IPS DF 19.7 (cell line): ENCODE data around the gene DHDH.

Experiments used
- DNase-seq: peaks from one replicate; pipeline ENCODE4 v3.0.0-alpha.2; 2013; ENCODE audit warnings: low read depth, low spot score

Gene DHDH

DNA sequence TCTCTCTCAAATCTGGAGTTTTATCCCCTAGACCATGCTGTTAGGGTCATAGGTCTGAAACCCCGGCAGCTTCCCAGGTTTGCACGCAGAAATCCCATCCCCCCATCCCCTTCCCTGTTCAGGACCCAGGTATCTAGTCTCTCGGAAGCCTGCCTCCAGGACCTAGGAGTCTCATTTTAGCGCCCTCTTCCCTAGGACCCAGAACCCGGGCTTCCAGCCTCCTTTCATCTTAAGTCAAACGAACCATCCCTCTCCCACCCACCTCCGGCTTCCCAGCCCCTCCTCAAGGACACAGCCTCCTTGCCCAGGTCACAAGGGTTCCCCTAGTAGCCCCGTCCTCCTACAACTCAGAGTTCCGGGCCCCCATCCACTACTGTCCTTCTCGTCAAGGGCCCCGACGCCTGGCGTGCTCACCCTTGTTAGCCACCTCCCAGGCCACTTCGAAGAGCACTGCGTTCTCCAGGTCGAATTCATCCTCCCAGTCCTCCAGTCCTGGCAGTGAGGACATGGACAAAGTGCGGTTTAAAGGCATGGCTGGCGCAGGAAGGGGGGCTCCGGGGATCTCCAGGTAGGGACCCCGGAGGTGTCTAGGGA is 59.2 kb downstream of the DHDH start:
- DNase-seq: no peak

DNA sequence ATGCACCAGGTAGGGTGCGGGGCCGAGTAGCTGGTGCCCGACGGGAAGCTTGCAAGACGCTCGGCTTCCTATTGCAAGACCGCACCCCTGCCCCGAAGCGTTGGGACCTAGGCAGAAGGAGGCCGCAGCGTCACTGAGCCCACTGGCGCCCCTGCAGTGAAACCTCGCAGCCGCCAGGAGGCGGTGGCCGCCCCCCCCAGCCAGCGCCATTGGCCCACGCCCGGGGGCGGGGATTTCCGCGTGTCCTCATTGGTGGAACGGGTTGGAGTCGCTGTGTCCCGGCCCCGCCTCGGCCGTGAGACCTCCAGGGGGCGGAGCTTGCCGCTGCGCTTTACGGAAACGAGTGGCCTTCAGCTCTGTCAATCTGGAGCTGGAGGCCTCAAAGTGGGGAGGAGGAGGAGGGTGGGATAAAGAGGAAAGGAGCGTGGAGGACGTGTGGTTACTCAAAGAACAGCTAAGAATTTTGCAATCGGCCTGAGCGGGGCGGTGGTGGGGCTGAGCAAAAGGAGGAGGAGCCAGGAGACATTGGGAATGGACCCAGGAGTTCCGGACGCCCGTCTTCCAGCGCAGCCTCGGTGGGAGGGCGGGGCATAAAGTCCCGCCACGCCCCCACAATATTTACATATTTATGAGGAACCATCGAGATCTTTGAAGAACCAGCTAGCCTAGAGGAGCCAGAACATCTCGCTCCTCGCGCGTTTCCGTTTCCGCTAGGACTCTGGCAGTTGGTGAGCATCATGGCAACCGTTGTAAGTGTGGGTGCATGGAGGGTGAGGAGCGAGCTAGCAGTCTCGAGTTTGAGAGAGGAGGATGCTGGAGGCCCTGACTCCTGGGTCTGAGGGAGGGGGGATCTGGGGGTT is 59.9 kb downstream of the DHDH start, which contains the start of the genes GYS1 and RUVBL2:
GYS1 (minus strand) TSS at position 135 of the 860 bp plus-strand sequence. CDS start 197 bp downstream, outside the sequence.
RUVBL2 (plus strand) TSS at position 713 of the 860 bp plus-strand sequence; CDS start at position 738, 25 bp downstream.
- peak; percentile 92 for DNase-seq

DNA sequence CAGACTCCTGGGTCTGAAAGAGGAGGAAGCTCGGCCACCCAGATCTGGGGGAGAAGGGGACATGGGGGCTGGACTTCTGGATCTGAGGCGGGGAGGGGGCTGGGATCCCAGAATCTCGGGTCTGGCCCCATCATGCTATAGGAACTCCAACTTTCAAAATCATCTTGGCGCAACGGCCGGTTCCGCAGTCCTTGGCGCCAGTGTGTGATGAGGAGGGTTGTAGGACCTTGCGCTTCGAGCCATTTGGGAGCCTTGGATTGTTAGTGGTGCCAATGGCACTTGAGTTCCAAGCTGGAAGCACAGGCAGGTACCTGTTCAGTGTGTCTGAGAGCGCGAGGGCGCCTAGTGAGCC is 60.5 kb downstream of the DHDH start:
- DNase-seq: no peak
